GM06990 (cell line): ENCODE measurements around the gene ENO2.

Experiments
- DNase-seq: peaks from one replicate; pipeline ENCODE4 v3.0.0-alpha.2; 2011; ENCODE audit not compliant: insufficient read length; ENCODE audit errors: extremely low read depth
- H3K27me3 ChIP-seq: replicated peaks from 2 replicates; pipeline ENCODE4 v1.6.0; 2011; ENCODE audit warnings: low read length; ENCODE audit not compliant: control insufficient read depth, insufficient read depth
- H3K36me3 ChIP-seq: 2 replicates; pipeline ENCODE4 v1.5.1; 2011; ENCODE audit warnings: low read length; ENCODE audit not compliant: control insufficient read depth, insufficient read depth
- H3K4me3 ChIP-seq: replicated peaks from 2 replicates; pipeline ENCODE4 v1.5.1; 2011; ENCODE audit warnings: low read depth, mild to moderate bottlenecking, control low read depth, low read length
- TF ChIP-seq, protein P1 (sequence below): IDR thresholded peaks from 2 replicates; pipeline ENCODE4 v1.5.1; 2011; ENCODE audit warnings: low read length, control low read depth, mild to moderate bottlenecking, inconsistent platforms; ENCODE audit not compliant: insufficient read depth, poor library complexity, severe bottlenecking

ENO2 gene

DNA sequence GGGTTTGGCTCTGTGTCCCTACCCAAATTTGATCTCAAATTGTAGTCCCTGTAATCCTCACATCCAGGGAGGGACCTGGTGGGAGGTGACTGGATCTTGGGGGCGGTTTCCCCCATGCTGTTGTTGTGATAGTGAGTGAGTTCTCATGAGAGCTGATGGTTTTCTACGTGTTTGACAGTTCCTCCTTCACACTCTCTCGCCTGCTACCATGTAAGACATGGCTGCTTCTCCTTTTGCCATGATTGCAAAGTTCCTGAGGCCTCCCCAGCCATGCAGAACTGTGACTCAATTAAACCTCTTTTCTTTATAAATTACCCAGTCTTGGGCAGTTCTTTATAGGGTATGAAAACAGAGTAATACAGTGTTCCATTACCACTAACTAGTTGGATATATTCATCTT is 20.1 kb upstream of the ENO2 start:
- H3K4me3 ChIP-seq, result no peak overlapping the region
- no peaks in the 10 kb centered on the region for H3K36me3 ChIP-seq
- DNase-seq, result no peak
- TF ChIP-seq, protein P1, sequence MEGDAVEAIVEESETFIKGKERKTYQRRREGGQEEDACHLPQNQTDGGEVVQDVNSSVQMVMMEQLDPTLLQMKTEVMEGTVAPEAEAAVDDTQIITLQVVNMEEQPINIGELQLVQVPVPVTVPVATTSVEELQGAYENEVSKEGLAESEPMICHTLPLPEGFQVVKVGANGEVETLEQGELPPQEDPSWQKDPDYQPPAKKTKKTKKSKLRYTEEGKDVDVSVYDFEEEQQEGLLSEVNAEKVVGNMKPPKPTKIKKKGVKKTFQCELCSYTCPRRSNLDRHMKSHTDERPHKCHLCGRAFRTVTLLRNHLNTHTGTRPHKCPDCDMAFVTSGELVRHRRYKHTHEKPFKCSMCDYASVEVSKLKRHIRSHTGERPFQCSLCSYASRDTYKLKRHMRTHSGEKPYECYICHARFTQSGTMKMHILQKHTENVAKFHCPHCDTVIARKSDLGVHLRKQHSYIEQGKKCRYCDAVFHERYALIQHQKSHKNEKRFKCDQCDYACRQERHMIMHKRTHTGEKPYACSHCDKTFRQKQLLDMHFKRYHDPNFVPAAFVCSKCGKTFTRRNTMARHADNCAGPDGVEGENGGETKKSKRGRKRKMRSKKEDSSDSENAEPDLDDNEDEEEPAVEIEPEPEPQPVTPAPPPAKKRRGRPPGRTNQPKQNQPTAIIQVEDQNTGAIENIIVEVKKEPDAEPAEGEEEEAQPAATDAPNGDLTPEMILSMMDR, result no peak
- H3K27me3 ChIP-seq, result no peaks in the 10 kb centered on the region

DNA sequence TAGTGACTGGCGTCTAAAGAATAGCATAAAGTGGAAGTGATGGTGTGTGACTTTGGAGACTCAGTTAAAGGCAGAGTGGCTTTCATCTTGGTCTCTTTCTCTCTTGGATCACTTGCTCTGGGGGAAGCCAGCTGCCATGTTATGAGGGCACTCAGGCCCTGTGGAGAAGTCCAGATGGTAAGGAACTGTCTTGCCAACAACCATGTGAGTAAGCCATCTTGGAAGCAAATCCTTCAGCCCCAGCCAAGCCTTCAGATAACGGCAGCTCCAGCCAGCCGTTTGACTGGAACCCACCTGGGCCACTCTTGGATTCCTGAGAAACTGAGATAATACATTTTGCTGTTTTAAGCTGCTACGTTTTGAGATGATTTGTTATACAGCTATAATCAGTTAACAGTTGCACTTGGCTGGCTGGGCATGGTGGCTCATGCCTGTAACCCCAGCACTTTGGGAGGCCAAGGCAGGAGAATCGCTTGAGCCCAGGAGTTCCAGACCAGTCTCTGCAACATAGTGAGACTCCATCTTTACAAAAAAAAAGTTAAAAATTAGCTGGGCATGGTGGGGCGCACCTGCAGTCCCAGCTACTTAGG is 17.4 kb upstream of the ENO2 start:
- no peaks in the 10 kb centered on the region for H3K27me3 ChIP-seq
- no peaks in the 10 kb centered on the region for H3K36me3 ChIP-seq
- H3K4me3 ChIP-seq, result no peak overlapping the region
- no peak for DNase-seq
- TF ChIP-seq, protein P1, result no peak

DNA sequence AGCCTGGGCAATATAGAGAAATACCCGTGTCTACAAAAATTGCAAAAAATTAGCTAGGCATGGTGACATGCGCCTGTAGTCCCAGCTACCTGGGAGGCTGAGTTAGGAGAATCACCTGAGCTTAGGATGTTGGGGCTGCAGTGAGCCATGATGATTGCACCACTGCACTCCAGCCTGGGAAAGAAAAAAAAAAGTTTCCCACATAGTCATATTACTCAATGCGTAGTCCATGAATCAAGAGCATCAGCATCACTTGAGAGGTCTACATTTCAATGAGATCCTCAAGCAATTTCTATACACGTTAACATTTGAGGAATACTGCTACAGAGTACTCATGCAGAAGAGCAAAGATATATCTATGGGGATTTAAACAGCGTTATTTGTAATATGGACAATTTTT is 15.0 kb upstream of the ENO2 start:
- Histone ChIP-seq H3K4me3 (no peak overlapping the region), H3K27me3 (no peaks in the 10 kb centered on the region)
- DNase-seq, result no peak

DNA sequence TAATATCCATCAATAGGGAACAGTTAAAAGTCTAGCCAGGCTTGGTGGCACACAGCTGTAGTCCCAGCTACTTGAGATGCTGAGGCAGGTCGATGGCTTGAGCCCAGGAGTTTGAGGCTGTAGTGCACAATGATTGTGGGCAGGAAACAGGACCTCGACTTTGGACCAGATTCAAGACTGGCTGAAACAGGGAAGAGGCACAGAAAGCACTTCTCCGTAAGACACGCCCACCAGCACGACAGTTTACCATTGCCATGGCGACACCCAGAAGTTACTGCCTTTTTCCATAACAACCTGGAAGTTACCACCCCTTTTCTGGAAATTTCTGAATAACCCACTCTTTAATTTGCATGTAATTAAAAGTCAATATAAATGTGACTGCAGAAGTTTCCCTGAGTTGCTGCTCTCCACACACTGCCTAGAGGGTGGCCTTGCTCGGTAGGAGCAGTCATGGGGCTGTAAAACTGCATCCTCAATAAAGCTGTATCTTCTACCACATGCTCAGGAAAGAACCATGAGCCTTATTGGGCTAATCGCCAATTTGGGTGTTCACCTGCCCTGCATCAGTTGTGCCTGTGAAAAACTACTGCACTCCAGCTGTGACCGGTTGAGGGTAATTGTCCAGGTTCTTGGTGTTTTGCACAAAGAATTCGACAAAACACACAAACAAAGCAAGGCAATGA is 14.4 kb upstream of the ENO2 start:
- H3K4me3 ChIP-seq, result no peak overlapping the region
- DNase-seq, result no peak
- TF ChIP-seq, protein P1, result no peak

More for the DNA sequence above, 15.0 kb upstream of the ENO2 start:
- no peaks in the 10 kb centered on the region for H3K36me3 ChIP-seq
- TF ChIP-seq, protein P1, result no peak

DNA sequence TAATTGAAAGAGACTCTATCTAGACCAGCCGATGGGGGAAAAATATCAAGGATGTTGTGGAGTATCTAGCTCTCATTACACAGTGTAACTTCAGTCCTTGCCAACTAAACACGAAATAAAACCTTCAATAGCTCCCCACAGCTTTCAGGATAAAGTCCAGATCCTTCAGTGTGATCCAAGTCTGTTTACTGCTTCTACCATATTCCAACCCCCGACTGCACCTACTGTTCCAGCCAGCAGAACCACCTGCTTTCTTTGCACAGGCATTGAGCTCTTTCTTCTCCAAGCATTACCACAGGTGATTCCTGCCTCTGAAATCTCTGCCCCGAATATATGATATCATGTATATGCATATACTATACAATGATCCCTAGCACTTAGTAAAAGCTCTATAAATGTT is 11.9 kb upstream of the ENO2 start:
- Histone ChIP-seq H3K4me3 (no peak overlapping the region), H3K27me3 (no peaks in the 10 kb centered on the region), H3K36me3 (no peaks in the 10 kb centered on the region)
- TF ChIP-seq, protein P1, result no peak
- no peak for DNase-seq

More for the DNA sequence above, 14.4 kb upstream of the ENO2 start:
- Histone ChIP-seq H3K27me3 (no peaks in the 10 kb centered on the region), H3K36me3 (no peaks in the 10 kb centered on the region)
